Large intestine (tissue), 3 donors: ENCODE measurements around the gene PCBP3. TPM values are rescaled to one million over a fixed set of nuclear protein-coding genes. Genes with fewer than 3 reads are reported as not detected.
"Not testable (repeated sequence)": the region's sequence is repeated elsewhere in the genome, so short reads cannot be mapped to it uniquely, and the experiment has no call there.

ENCODE experiments used
- DNase-seq, 2 donors: peaks; one replicate each; pipeline versions ENCODE4 v3.0.0 to v3.0.0-alpha.2; 2013
- H3K27ac ChIP-seq: one replicate; pipeline ENCODE4 v1.5.1; 2013; ENCODE audit warnings: low read length
- H3K27me3 ChIP-seq: 2 replicates; pipeline ENCODE4 v1.6.1; 2013; ENCODE audit warnings: low read length; ENCODE audit not compliant: control insufficient read depth, insufficient read depth
- H3K36me3 ChIP-seq: 2 replicates; pipeline ENCODE4 v1.6.1; 2013; ENCODE audit warnings: low read length; ENCODE audit not compliant: control insufficient read depth, insufficient read depth
- H3K4me1 ChIP-seq: one replicate; pipeline ENCODE4 v1.6.1; 2013; ENCODE audit warnings: low read length; ENCODE audit not compliant: control insufficient read depth, insufficient read depth
- H3K4me3 ChIP-seq: one replicate; pipeline ENCODE4 v1.5.1; 2013; ENCODE audit warnings: low read length
- H3K9me3 ChIP-seq: one replicate; pipeline ENCODE4 v1.6.1; 2013; ENCODE audit warnings: mild to moderate bottlenecking, low read depth, low read length, moderate library complexity; ENCODE audit not compliant: control insufficient read depth
- WGBS: methylation state at CpG from one replicate; pipeline ENCODE4 v1.1.5; 2013; ENCODE audit warnings: low lambda C conversion rate; ENCODE audit not compliant: insufficient coverage; 5-methylcytosine and 5-hydroxymethylcytosine counted together
- polyA plus RNA-seq: library from polyadenylated mRNA; unstranded; fragments of 120-200 nt; gene quantifications from one replicate; pipeline ENCODE4 v1.2.1, GENCODE V29; 2013

PCBP3 gene
- polyA plus RNA-seq, 1 donor, result 7.4 TPM

DNA sequence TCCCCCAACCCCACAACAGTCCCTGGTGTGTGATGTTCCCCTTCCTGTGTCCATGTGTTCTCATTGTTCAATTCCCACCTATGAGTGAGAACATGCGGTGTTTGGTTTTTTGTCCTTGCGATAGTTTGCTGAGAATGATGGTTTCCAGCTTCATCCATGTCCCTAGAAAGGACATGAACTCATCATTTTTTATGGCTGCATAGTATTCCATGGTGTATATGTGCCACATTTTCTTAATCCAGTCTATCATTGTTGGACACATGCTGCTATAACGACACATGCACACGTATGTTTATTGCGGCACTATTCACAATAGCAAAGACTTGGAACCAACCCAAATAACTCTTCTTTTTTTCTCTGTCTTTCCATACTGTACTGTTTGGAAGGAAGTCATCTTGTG is 66.8 kb downstream of the PCBP3 start:
- not testable (repeated sequence) for H3K36me3 ChIP-seq, H3K9me3 ChIP-seq, H3K4me1 ChIP-seq, DNase-seq, H3K27me3 ChIP-seq, H3K27ac ChIP-seq, H3K4me3 ChIP-seq
- WGBS, result no CpG with 5 or more reads among the region's 5 CpGs

DNA sequence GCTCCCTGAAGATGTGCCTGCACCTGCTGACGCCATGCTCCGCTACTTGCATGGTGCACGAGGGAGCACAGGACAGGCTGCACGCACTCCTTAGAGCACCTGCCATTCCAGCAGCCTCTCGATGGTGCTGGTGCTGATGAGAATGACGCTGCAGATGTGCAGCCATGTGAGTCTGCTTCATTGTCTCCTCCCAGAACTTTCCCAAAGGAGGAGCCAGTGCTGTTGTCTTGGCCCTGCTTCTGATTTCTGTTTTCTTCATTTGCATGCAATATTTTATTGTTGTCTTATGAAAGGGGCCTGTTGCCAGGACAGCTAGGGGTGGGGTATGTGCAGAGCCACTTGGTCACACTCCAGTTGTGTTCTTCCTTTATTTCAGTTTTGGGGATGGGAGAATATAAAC is 70.1 kb downstream of the PCBP3 start:
- WGBS, result no CpG with 5 or more reads among the region's 6 CpGs
- no peak for DNase-seq
- no peaks in the 10 kb centered on the region for H3K27me3 ChIP-seq

GRCh38 chr21:45715441-45715840 is 71.9 kb downstream of the PCBP3 start:
- no CpG with 5 or more reads among the region's 1 CpG for WGBS
- Histone ChIP-seq H3K4me3 (no peak overlapping the region), H3K9me3 (no peaks in the 10 kb centered on the region), H3K27ac (no peak overlapping the region), H3K36me3 (no peaks in the 10 kb centered on the region), H3K27me3 (no peaks in the 10 kb centered on the region), H3K4me1 (no peaks in the 10 kb centered on the region)
- DNase-seq, result no peak

More for the DNA sequence above, 70.1 kb downstream of the PCBP3 start:
- H3K9me3 ChIP-seq, result no peaks in the 10 kb centered on the region
- H3K27ac ChIP-seq, result no peak overlapping the region
- no peak overlapping the region for H3K4me3 ChIP-seq
- H3K4me1 ChIP-seq, result no peaks in the 10 kb centered on the region
- no peaks in the 10 kb centered on the region for H3K36me3 ChIP-seq

DNA sequence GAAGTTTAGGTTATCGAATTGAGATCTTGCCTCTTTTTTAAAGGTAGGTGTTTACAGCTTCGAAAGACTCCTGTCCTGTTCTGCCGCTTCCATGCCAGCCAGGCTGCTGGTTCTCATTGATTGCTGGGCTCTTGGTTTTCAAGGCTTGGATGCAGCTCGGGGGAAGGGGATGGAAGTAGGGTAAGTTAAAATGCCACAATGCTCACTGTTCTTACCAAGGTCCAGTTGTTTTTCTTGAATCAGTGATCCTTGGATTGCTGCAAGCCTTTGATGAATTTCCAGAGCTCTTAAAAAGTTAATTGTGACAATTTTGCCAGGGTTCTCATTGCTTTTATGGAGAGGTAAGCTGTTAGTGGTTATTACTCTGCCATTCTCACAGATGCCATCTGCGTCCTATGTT is 74.9 kb downstream of the PCBP3 start:
- H3K27ac ChIP-seq, result no peak overlapping the region
- no peak for DNase-seq
- no peaks in the 10 kb centered on the region for H3K36me3 ChIP-seq
- no peaks in the 10 kb centered on the region for H3K4me1 ChIP-seq
- H3K9me3 ChIP-seq, result no peaks in the 10 kb centered on the region
- WGBS, result 67% methylated on average over 1 of the region's 5 CpGs
- H3K4me3 ChIP-seq, result no peak overlapping the region
- no peaks in the 10 kb centered on the region for H3K27me3 ChIP-seq

DNA sequence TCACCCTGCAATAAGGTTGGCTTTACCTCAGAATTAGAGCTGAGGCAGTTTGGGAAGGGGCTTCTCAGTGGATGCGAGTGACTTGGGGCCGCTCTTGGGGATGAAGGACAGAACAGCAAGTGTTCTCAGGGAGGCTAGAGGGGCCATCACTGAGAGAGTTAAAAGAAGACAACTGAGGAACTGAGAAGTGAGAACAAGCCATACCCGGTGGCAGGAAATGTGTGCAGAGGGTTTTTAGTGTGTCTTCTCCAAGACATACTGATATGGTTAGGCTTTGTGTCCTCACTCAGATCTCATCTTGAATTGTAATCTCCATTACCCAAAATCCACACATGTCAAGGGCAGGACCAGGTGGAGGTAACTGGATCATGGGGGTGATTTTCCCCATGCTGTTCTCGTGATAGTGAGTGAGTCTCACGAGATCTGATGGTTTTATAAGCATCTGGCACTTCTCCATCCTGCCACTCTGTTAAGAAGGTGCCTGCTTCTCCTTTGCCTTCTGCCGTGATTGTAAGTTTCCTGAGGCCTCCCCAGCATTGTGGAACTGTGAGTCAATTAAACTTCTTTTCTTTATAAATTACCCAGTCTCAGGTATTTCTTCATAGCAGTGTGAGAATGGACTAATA is 75.8 kb downstream of the PCBP3 start:
- Histone ChIP-seq H3K4me3 (no peak overlapping the region), H3K36me3 (no peaks in the 10 kb centered on the region), H3K27ac (no peak overlapping the region), H3K27me3 (no peaks in the 10 kb centered on the region), H3K9me3 (no peaks in the 10 kb centered on the region), H3K4me1 (no peaks in the 10 kb centered on the region)
- DNase-seq, result no peak
- WGBS, result 100% methylated on average over 1 of the region's 6 CpGs

DNA sequence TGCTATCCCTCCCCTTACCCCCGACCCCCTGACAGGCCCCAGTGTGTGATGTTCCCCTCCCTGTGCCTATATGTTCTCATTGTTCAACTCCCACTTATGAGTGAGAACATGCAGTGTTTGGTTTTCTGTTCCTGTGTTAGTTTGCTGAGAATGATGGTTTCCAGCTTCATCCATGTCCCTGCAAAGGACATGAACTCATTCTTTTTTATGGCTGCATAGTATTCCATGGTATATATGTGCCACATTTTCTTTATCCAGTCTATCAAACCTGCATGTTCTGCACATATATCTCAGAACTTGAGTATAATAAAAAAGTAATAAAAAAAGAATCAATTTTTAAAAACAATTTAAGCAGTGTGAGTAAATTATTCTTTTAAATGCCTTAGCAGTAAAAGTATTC is 76.7 kb downstream of the PCBP3 start:
- no CpG with 5 or more reads among the region's 1 CpG for WGBS
- DNase-seq, H3K27ac ChIP-seq: not testable (repeated sequence)

DNA sequence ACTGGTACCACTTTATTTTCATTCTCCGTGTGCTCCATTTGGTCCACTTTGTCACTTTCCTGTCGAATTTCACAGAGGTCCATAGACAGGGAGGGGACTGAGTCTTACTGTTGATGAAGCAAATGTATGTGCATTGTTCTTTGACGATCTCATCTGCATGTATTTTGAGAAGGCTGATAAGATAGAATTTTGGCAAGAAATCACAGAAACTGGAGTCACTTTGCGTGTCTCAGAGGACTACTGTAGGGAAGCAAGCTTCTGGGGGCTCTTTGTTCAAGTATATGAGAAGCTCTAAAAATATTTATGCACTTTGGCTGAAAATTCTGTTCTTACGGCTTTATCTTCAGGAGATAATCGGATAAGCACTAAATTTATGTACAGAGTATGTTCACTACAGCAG is 78.1 kb downstream of the PCBP3 start:
- Histone ChIP-seq H3K9me3 (no peaks in the 10 kb centered on the region), H3K4me3 (no peak overlapping the region), H3K36me3 (no peaks in the 10 kb centered on the region), H3K4me1 (no peaks in the 10 kb centered on the region), H3K27ac (no peak overlapping the region), H3K27me3 (no peaks in the 10 kb centered on the region)
- DNase-seq, result no peak
- WGBS, result 63% methylated on average over 4 of the region's 6 CpGs

More for the DNA sequence above, 76.7 kb downstream of the PCBP3 start:
- not testable (repeated sequence) for H3K36me3 ChIP-seq, H3K4me1 ChIP-seq, H3K4me3 ChIP-seq, H3K27me3 ChIP-seq, H3K9me3 ChIP-seq

DNA sequence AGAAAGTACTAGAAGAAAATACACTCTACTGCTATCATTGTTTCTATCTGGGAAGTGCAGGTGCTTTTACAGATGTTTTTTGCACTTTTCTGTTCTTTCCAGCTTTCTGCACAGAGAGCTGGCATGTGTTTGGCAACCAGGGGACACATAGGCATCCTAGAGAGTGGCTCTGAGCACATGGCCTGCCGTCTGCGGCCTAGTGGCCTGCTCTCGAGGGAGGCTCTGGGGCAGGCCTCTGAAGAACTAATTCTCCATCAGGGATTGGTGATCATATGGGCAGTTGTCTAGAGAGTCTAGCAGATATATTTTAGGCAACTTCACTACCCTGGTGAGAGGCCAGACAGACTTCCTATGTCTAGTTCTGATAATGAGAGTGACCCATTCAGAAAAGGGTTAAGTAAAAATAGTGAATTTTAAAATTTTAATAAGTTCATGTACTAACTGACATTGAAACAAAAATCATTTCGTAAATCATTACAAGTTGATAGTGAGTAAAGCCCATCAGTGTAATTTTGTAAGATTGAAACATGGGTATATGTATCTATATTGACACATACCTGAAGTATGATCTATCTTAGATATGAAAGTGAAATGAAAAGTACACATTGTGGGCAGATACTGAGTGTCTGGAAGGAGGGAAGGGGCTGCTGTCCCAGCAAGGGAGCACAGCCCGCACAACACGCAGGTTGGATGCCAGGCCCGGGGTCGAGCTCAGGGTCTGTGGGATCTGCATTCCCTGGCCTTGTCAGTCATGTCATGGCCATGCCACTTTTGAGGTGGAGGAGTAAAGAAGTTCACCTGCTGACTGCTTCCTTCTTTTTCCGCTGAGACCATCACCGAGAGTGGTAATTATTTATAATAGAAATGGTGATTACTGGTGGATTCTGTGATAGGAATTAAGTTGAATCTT is 79.8 kb downstream of the PCBP3 start:
- no peaks in the 10 kb centered on the region for H3K4me1 ChIP-seq
- WGBS, result no CpG with 5 or more reads among the region's 10 CpGs

DNA sequence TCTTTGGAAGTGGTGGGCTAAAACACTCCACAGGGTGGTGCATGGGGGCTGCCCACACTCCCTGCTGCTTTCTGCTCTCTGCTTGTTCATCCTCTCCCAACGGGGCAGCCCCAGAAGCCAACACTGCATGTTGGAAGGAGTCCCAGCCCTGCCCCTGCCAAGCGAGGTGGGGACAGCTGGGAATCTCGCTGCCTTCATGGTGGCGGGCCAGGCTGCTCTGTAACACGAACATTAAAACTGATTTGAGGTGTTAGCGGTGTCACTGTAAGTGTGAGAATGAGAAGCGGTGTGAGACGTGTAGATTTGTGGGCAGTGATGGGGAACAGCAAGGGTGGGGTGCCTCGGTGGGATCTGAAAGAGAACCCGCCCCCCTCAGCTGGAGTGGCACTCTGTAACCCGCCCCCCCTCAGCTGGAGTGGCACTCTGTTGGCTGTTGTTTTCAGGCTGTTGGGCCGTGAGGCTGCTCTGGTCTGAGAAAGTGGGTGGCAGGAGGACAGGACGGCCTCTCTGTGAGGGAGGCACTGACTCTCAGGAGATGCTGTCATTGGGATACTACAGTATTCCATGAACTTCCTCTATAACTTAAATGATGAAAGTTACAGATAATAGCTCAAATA is 80.9 kb downstream of the PCBP3 start:
- Histone ChIP-seq H3K27ac (no peak overlapping the region), H3K36me3 (no peaks in the 10 kb centered on the region), H3K27me3 (no peaks in the 10 kb centered on the region), H3K4me3 (no peak overlapping the region), H3K9me3 (no peaks in the 10 kb centered on the region), H3K4me1 (no peaks in the 10 kb centered on the region)
- no peak for DNase-seq
- WGBS, result 100% methylated on average over 1 of the region's 13 CpGs

More for the DNA sequence above, 79.8 kb downstream of the PCBP3 start:
- Histone ChIP-seq H3K36me3 (no peaks in the 10 kb centered on the region), H3K27ac (no peak overlapping the region), H3K27me3 (no peaks in the 10 kb centered on the region), H3K4me3 (no peak overlapping the region), H3K9me3 (no peaks in the 10 kb centered on the region)
- no peak for DNase-seq

DNA sequence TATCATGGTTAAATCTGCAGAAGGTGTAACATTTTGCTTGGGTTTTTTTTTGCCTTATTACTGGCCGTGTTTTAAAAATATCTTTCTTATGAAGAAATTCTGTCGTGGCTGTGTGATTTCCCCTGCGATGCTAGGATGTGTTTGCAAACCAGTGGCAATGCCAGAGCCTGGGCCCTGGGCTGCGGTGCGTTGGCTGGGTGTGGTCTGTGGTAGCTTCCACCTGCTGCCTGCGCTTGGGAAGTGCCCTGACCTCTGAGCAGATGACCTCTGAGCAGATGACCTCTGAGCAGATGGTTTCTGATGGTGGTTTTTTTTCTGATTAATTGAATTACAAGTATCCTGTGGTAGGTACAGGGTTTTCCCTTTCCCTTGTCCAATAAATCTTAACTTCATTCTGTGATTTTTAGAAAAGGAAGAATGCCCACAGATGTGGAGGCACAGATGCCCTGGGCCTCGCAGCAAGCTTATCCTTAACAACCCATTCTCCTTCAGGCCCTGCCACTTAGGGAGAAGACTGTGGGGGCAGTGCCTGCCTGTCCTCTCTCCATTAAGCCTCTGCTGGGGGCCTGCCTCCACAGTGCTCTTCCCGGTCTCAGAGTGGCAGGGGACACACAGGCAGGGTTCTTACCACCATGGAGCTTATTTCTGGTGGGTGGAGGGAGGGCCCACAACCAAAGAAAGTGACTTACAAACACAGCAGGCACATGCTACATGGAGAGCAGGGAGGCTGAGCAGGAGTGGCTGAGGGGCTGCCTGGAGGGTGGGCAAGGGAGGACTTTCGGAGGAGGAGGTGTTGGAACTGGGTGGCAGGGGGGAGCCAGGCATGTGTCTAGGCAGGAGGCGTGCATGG is 81.7 kb downstream of the PCBP3 start:
- no peak overlapping the region for H3K4me3 ChIP-seq
- H3K27ac ChIP-seq, result no peak overlapping the region
- no peaks in the 10 kb centered on the region for H3K27me3 ChIP-seq
- no peaks in the 10 kb centered on the region for H3K9me3 ChIP-seq
- WGBS, result 100% methylated on average over 1 of the region's 10 CpGs
- no peaks in the 10 kb centered on the region for H3K36me3 ChIP-seq
- no peaks in the 10 kb centered on the region for H3K4me1 ChIP-seq
- DNase-seq, result no peak
